Measurements from ENCODE around the gene LARP1.

- TF ChIP-seq CTCF (IDR thresholded peaks at IDR 0.05), result no peak
- no peak for TF ChIP-seq EZH2 (IDR thresholded peaks at IDR 0.05; ENCODE audit: borderline replicate concordance, insufficient read depth, low read depth, low read length, poor library complexity, severe bottlenecking)
Observed at GRCh38 chr5:154858297-154858971, 103.3 kb downstream of the LARP1 start, which contains the start of gene CNOT8.
